Measurements from ENCODE around the gene SLC43A2.
A peak's percentile ranks its signal among the peaks of the same experiment; 100 is the strongest.
"Not testable (repeated sequence)": the region's sequence is repeated elsewhere in the genome, so short reads cannot be mapped to it uniquely, and the experiment has no call there.

The SLC43A2 gene

DNA sequence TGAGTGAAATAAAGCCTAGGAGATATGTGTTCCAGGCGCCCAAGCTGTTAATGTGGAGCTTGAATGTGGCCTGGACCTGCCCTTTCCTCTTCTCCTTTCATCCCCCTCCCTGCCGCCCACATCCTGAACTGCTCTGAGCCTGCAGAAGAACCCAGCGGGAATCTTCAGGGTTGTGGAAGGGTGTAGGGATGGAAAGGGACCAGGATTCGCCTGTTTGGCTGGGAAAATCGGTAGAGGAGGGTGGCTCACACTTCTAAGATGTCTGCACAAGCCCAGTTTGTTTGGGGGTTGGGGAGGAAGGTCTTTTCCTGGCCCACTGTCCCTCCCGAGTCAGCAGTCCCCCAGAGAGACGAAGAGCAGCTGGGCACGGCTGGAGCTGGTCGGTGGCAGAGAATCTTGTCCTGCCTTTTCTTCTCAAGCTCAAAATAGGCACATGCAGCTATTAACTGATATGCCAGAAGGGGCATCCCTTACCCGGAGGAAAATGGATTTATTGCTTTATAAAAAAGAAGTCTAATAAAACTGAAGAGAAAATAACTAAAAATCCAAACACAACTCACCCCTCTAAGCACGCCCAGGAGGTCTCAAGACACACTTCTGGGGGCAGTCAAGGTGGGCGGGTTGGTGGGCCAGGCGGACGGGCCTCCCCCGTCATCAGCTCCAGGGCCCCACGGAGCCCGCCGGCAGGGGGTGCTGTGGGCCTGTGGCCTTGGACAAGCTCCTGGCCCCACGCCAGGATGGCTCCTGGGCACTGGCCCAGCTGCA, 54.5 kb downstream of the SLC43A2 start:
- H3K4me3 ChIP-seq (ENCODE audit: low read depth, low read length), result no peak overlapping the region
- TF ChIP-seq CTCF (IDR thresholded peaks at IDR 0.05; ENCODE audit: borderline replicate concordance, insufficient read depth, low read depth, low read length), result peak; percentile 96

DNA sequence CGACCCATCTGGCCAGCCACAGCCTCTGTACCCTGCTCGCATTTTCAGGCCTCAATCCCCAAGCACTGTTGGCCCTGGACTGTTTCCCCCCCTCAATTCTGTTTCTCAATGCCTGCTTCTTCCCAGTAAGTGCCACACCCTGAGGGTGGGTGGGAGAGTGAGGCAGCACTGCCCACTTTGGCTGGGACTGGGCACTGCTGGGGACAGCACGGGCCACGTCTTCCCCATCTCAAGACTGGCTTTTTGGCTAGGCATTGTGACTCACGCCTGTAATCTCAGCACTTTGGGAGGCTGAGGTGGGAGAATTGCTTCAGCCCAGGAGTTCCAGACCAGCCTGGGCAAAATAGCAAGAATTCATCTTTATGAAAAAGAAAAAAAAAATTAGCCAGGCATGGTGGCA, 56.0 kb downstream of the SLC43A2 start:
- not testable (repeated sequence) for H3K4me3 ChIP-seq (ENCODE audit: low read depth, low read length)

GRCh38 chr17:1571341-1571704, 57.3 kb downstream of the SLC43A2 start:
- no peak for TF ChIP-seq CTCF (IDR thresholded peaks at IDR 0.05; ENCODE audit: borderline replicate concordance, insufficient read depth, low read depth, low read length)
- no peak overlapping the region for H3K4me3 ChIP-seq (ENCODE audit: low read depth, low read length)

- no peak overlapping the region for H3K4me3 ChIP-seq (ENCODE audit: low read depth, low read length)
- no peak for TF ChIP-seq CTCF (IDR thresholded peaks at IDR 0.05; ENCODE audit: borderline replicate concordance, insufficient read depth, low read depth, low read length)
Observed at GRCh38 chr17:1568950-1569810, 59.5 kb downstream of the SLC43A2 start.

GRCh38 chr17:1566505-1567199, 62.0 kb downstream of the SLC43A2 start:
- no peak for TF ChIP-seq CTCF (IDR thresholded peaks at IDR 0.05; ENCODE audit: borderline replicate concordance, insufficient read depth, low read depth, low read length)
- H3K4me3 ChIP-seq (ENCODE audit: low read depth, low read length), result peak overlapping the region; percentile 41

- H3K4me3 ChIP-seq (ENCODE audit: low read depth, low read length), result no peak overlapping the region
- no peak for TF ChIP-seq CTCF (IDR thresholded peaks at IDR 0.05; ENCODE audit: borderline replicate concordance, insufficient read depth, low read depth, low read length)
Observed at GRCh38 chr17:1565877-1566276, 62.8 kb downstream of the SLC43A2 start.

GRCh38 chr17:1563786-1564613, 64.6 kb downstream of the SLC43A2 start:
- no peak overlapping the region for H3K4me3 ChIP-seq (ENCODE audit: low read depth, low read length)
- TF ChIP-seq CTCF (IDR thresholded peaks at IDR 0.05; ENCODE audit: borderline replicate concordance, insufficient read depth, low read depth, low read length), result no peak

- H3K4me3 ChIP-seq (ENCODE audit: low read depth, low read length), result not testable (repeated sequence)
Observed at GRCh38 chr17:1563471-1563785, 65.2 kb downstream of the SLC43A2 start.
